ENCODE measurements around the gene MAPK4. TPM values are rescaled to one million over a fixed set of nuclear protein-coding genes. Genes with fewer than 3 reads are reported as not detected.
"Not testable (repeated sequence)": the region's sequence is repeated elsewhere in the genome, so short reads cannot be mapped to it uniquely, and the experiment has no call there.

Gene MAPK4
- total and polyA plus RNA-seq, 2 donors from 2014 or later, result 9.0 to 9.2 TPM

- DNase-seq, result no peak
- Histone ChIP-seq H3K4me1 (ENCODE audit: control insufficient read depth in 2 of 3, insufficient read depth in 2 of 3, low read depth in 1 of 3, low read length in 3 of 3) (no peaks in the 10 kb centered on the region), H3K36me3 (ENCODE audit: control insufficient read depth in 2 of 3, insufficient read depth in 3 of 3, low read length in 3 of 3) (no peaks in the 10 kb centered on the region), H3K27ac (ENCODE audit: low read depth in 2 of 2, low read length in 2 of 2) (no peak overlapping the region), H3K9me3 (ENCODE audit: control insufficient read depth in 2 of 3, insufficient read depth in 1 of 3, low read length in 3 of 3) (no peaks in the 10 kb centered on the region), H3K9ac (ENCODE audit: low read length in 3 of 3) (no peak overlapping the region), H3K27me3 (ENCODE audit: control insufficient read depth, insufficient read depth, low read length) (no peaks in the 10 kb centered on the region), H3K4me3 (ENCODE audit: low read length in 3 of 3) (no peak overlapping the region)
- intact Hi-C loops (cut with DNase I), result no loop called here
- no peak for FAIRE-seq
- TF ChIP-seq CTCF (IDR thresholded peaks at IDR 0.05; ENCODE audit: borderline replicate concordance, extremely low read depth, insufficient read depth), result no peak
Measured at GRCh38 chr18:50706199-50706598, 146.3 kb downstream of the MAPK4 start.

- H3K27ac ChIP-seq (ENCODE audit: low read depth in 2 of 2, low read length in 2 of 2), result no peak overlapping the region
- no peak for DNase-seq
- H3K9ac ChIP-seq (ENCODE audit: low read length in 3 of 3), result no peak overlapping the region
Measured at GRCh38 chr18:50706651-50707050, 146.8 kb downstream of the MAPK4 start.

GRCh38 chr18:50707297-50707696 is 147.4 kb downstream of the MAPK4 start:
- FAIRE-seq; H3K9me3 ChIP-seq (ENCODE audit: control insufficient read depth in 2 of 3, insufficient read depth in 1 of 3, low read length in 3 of 3); H3K27me3 ChIP-seq (ENCODE audit: control insufficient read depth, insufficient read depth, low read length); H3K36me3 ChIP-seq (ENCODE audit: control insufficient read depth in 2 of 3, insufficient read depth in 3 of 3, low read length in 3 of 3); DNase-seq; intact Hi-C loops (cut with DNase I); H3K27ac ChIP-seq (ENCODE audit: low read depth in 2 of 2, low read length in 2 of 2); H3K9ac ChIP-seq (ENCODE audit: low read length in 3 of 3); H3K4me3 ChIP-seq (ENCODE audit: low read length in 3 of 3); H3K4me1 ChIP-seq (ENCODE audit: control insufficient read depth in 2 of 3, insufficient read depth in 2 of 3, low read depth in 1 of 3, low read length in 3 of 3): not testable (repeated sequence)

More at GRCh38 chr18:50706651-50707050, 146.8 kb downstream of the MAPK4 start:
- no peak for TF ChIP-seq CTCF (IDR thresholded peaks at IDR 0.05; ENCODE audit: borderline replicate concordance, extremely low read depth, insufficient read depth)
- Histone ChIP-seq H3K27me3 (ENCODE audit: control insufficient read depth, insufficient read depth, low read length) (no peaks in the 10 kb centered on the region), H3K9me3 (ENCODE audit: control insufficient read depth in 2 of 3, insufficient read depth in 1 of 3, low read length in 3 of 3) (no peaks in the 10 kb centered on the region), H3K36me3 (ENCODE audit: control insufficient read depth in 2 of 3, insufficient read depth in 3 of 3, low read length in 3 of 3) (no peaks in the 10 kb centered on the region), H3K4me3 (ENCODE audit: low read length in 3 of 3) (no peak overlapping the region), H3K4me1 (ENCODE audit: control insufficient read depth in 2 of 3, insufficient read depth in 2 of 3, low read depth in 1 of 3, low read length in 3 of 3) (no peaks in the 10 kb centered on the region)
- FAIRE-seq, result no peak
- intact Hi-C loops (cut with DNase I), result no loop called here

- H3K9ac ChIP-seq (ENCODE audit: low read length in 3 of 3), result no peak overlapping the region
- no peaks in the 10 kb centered on the region for H3K36me3 ChIP-seq (ENCODE audit: control insufficient read depth in 2 of 3, insufficient read depth in 3 of 3, low read length in 3 of 3)
- H3K4me3 ChIP-seq (ENCODE audit: low read length in 3 of 3), result no peak overlapping the region
- DNase-seq (peak in 1 of 5 donors; percentile 13), FAIRE-seq (no peak)
- no peak for TF ChIP-seq CTCF (IDR thresholded peaks at IDR 0.05; ENCODE audit: borderline replicate concordance, extremely low read depth, insufficient read depth)
- H3K27ac ChIP-seq (ENCODE audit: low read depth in 2 of 2, low read length in 2 of 2), result no peak overlapping the region
- no peaks in the 10 kb centered on the region for H3K9me3 ChIP-seq (ENCODE audit: control insufficient read depth in 2 of 3, insufficient read depth in 1 of 3, low read length in 3 of 3)
- H3K27me3 ChIP-seq (ENCODE audit: control insufficient read depth, insufficient read depth, low read length), result no peaks in the 10 kb centered on the region
- intact Hi-C loops (cut with DNase I), result no loop called here
- no peaks in the 10 kb centered on the region for H3K4me1 ChIP-seq (ENCODE audit: control insufficient read depth in 2 of 3, insufficient read depth in 2 of 3, low read depth in 1 of 3, low read length in 3 of 3)
Measured at GRCh38 chr18:50707855-50708469, 148.1 kb downstream of the MAPK4 start.
